ENCODE results near the gene PRMT3.
"Not testable (repeated sequence)": the region's sequence is repeated elsewhere in the genome, so short reads cannot be mapped to it uniquely, and the experiment has no call there.

PRMT3 gene

DNA sequence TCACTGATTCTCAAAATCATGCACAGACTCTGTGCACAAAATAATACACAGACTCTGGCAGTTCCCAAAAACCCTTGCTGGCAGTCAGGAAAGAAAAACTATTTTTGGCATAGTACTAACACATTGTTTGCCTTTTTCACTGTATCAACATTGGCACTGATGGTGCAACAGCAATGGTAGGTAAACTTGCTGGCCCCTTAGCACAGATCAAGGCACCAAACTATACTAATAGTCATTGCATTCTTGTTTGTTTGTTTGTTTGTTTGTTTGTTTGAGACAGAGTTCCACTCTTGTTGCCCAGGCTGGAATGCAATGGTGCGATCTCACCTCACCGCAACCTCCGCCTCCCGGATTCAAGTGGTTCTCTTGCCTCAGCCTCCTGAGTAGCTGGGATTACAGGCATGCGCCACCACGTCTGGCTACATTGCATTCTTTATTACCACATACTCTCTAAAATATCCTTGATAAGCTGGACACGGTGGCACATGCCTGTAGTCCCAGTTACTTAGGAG, 130.9 kb downstream of the PRMT3 start:
- DNase-seq (ENCODE audit: low spot score) = no peak

DNA sequence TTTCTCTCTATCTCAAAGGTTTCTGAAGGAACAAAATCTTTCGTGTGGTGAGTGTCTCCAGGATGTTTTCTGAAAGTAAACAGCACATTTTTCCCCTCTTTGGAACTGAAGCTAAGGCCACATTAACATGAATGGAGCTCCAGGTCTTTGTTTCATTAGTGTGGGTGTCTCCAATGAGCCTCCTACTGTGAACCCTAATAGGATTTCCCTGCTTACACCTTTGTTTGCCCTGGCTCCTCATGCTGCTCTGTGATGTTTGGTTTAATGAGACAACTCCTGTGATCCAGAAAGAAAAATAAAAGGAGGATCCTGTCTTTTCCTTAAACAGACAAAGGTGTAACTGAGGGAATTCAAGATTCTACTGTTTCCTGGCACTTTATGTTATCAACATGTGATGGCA, 135.0 kb downstream of the PRMT3 start:
- no peak for DNase-seq (ENCODE audit: low spot score)

- no peak for DNase-seq (ENCODE audit: low spot score)
These were observed 142.2 kb downstream of the PRMT3 start for GRCh38 chr11:20529757-20530156.

DNA sequence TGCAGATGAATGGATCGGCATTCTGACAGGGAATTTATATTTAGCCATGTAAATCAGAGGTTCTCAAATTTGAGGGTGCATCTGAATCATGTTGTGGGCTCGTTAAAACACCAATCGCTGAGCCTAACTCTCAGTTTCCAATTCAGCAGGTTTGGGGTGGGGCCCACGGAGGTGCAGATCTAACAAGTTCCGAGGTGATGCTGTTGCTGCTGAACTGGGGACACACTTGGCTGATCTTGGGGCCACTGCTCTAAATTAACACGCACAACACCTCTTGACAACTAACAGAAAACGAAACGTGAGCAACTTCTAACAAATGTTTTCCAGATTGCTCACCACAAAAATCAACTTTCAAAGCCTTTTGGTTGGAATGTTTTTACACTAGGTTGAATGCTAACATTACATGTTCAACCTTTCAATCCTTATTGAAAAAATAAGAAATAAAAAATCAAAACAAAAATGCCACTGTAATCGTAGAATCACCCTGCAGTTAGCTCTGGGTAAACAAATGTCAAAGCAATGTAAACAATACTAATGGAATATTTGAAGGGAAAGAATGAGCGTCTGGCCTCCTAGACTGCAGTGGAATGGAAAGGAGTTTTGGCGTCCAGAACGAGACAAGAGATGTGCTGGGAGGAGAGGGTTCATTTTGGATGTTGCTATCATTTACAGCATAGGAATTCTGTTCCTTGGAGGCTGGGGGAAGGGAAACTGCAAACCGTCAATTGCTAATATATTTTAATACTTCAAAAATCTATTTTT, 143.6 kb downstream of the PRMT3 start:
- DNase-seq (ENCODE audit: low spot score) = no peak

DNA sequence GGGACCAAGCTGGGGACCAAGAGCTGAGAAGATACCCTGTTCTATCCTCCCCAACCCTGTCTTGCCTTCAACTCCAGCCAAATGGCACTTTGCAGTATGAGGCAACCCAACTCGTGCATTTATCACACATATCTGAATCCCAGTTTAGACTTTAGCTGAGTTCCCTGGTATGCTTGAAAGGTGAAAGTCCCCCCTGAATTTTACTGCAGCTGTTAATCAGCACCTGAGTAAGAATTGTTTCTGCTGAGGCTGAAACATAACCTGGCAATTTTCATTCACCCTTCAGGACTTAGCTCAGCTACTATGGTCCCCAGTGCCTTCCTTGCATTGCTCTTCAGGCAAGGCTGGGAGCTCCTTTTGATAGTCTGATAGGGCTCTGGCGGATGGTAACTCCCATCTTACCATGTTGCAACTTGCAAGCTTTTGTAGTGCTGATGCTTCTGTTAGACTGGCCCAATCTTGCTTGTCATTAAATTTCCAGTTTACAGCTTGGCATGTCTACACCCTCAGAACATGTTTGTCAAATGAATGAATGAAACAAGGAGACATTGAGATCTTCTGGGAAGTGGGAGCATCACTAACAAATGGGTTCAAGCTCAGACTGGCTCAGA, 147.9 kb downstream of the PRMT3 start:
- no peak for DNase-seq (ENCODE audit: low spot score)

DNA sequence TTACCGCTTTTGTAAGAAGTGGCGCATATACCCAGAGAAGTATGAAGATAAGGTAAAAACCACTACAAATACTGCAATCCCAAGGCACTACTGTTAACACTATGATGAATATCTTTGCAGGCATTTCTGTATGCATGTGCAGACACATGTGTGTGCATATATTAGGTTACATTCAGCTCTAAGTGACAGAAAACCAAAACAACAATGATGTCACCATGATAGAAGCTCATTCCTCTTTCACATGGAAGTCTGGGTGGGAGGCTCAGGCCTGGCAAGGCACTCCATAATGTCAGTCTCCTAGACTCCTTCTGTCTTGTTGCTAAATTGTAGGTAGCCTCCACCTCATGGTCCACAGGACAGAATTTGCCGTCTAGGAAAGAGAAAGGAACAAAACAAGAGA, 148.8 kb downstream of the PRMT3 start:
- DNase-seq (ENCODE audit: low spot score) = no peak

GRCh38 chr11:20536784-20537183, 149.3 kb downstream of the PRMT3 start:
- no peak for DNase-seq (ENCODE audit: low spot score)

DNA sequence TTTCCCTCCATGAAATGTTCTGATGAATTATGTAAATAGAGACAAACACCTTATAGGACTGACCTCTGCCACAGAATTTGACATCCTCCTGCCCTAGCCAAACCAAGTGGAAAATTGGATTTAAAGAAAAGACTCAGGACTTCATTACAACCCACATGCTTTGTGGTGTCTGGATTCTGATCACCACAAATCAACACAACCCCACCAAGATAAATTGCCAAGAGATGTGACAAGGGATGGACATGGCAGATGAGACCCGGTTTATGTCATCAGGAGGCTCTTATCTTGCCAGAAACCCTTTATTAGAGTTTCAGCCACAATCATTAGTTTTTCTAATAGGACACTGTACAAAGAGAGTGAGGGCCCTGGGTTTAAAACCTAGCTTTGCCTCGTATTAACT, 154.0 kb downstream of the PRMT3 start:
- no peak for DNase-seq (ENCODE audit: low spot score)

DNA sequence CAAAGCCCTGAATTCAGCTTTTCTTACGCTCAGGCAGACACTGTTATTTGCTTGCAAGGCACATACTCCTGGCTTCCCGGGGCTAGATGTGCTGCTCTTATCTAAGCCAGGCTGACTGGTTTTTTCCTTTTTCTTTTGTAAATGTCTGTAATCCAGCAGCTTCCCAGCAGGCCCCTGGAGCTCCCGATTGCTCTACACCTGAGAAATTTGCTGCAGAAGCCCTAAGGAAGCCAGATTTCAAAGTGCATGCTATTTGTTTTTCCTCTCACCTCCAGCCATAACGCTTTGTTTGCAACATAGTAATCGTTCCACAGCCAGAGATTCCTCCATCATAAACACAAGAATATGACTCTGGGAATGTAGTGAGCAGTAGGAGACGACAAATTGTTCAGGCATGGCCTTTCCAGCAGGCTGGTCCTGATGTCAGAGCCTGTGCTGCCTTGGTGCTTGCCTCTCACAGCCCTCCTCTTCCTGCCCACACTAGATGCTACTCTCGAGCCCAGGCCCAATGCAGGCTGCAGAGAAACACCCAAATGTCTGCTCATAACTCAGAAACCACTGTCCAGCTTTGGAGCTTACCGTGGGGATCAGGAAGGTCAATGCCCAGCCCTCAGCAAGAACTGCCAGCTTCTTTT, 157.2 kb downstream of the PRMT3 start:
- DNase-seq (ENCODE audit: low spot score) = no peak

DNA sequence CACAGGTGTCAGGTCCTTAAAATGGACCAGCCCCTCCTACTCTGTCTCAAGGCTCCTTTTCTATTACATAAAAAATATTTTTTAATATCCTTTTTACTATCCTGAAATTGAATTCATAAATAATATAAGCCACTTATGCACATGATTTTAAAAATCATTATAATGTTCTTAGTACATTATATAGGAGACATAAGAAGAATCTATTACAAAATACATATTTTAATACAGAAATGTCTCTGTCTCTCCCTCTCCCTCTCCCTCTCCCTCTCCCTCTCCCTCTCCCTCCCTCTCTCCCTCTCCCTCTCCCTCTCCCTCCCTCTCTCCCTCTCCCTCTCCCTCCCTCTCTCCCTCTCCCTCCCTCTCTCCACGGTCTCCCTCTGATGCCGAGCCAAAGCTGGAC, 159.9 kb downstream of the PRMT3 start:
- no peak for DNase-seq (ENCODE audit: low spot score)

- DNase-seq (ENCODE audit: low spot score) = no peak
These were observed 163.6 kb downstream of the PRMT3 start for GRCh38 chr11:20551096-20551495.

GRCh38 chr11:20555783-20556182, 168.3 kb downstream of the PRMT3 start:
- DNase-seq (ENCODE audit: low spot score) = no peak

DNA sequence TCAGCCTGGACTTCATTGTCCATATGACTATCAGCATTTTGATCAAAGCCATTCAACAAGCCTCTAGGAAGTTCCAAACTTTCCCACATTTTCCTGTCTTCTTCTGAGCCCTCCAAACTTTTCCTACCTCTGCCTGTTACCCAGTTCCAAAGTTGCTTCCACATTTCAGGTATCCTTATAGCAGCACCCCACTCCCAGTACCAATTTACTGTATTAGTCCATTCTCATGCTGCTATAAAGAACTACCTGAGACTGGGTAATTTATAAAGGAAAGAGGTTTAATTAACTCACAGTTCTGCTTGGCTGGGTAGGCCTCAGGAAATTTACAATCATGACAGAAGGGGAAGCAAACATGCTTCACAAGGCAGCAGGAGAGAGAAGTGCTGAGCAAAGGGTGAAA, 168.9 kb downstream of the PRMT3 start:
- not testable (repeated sequence) for DNase-seq (ENCODE audit: low spot score)

DNA sequence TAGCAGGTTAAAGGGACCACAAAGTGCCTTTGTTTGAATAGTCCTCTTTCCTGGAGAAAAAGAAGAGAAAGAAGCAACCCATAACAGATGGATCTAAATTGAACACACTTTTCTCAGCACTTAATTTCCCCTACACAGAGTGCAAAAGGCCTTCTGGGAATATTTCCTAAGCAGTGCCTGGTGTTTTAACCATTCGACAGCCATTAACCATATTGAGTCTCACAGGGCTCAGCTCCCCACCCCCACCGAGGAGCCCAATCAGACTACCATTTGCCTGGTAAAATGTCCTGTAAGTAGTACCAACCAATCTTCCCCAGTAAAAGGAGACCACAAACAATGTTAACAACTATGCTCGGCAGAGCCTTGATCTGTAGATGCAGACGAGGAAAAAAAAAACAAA, 171.2 kb downstream of the PRMT3 start:
- DNase-seq (ENCODE audit: low spot score) = no peak

Measured in HuH-7.5 (cell line).